D721Med (cell line): Measurements from ENCODE around the gene OPA3.

Experiments used
- DNase-seq: peaks from one replicate; pipeline ENCODE4 v3.0.0; 2011; ENCODE audit warnings: low spot score; ENCODE audit not compliant: insufficient read length
- FAIRE-seq: peaks from 2 replicates; lab custom pipeline; 2011; peaks lifted over from hg19 to GRCh38; lab: Jason Lieb, UNC
- CTCF ChIP-seq: IDR thresholded peaks from 2 replicates; pipeline ENCODE4 v1.5.1; 2012; ENCODE audit warnings: mild to moderate bottlenecking, control low read depth; ENCODE audit not compliant: insufficient read depth; ENCODE audit errors: missing control alignments

OPA3 gene

DNA sequence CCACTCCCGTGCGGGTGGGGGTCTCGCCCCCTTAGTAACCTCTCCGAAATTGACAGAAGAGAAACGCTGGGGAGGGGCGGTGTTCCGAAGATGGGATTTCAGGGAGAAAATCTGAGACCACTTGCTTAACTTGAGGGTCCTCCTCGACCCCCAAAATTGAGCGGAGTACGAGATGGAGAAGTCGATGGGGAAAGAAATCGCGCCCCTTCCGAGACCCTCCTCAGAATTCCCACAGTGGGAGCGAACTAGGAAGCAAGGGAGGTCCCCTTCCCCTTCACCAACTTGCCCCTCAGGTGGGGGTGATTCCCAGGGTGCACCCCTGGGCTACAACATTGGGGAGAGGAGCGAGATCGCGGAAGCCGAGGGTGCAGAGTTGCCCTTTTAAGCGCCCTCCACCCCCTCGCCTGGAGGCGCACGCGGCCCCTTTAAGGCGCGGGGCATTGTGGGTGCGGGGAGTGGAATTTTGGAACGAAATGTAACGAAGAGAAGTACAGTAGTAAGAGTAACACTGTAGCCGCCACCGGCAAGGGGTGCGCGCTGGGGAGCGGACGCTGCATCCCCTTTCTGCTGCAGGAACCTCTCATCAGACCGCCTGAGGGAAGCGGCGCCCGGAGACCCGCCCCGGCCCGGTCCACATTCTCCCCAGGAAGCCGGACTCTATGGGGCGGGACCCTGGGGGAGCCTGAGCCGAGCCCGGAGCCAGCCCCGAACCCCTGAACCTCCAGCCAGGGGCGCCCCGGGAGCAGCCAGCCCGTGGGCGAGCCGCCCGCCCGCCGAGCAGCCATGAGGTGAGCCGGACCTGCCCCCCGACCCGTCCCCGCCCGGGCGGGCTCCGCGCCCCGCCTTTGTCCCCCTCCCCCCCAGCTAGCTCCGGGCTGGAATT, 77.4 kb downstream of the OPA3 start, which contains the start of gene VASP:
Gene VASP (plus strand): TSS at position 491 of the 883 bp plus-strand sequence. CDS start 293 bp downstream, at position 784.
- FAIRE-seq = no peak
- peak; percentile 72 for DNase-seq

GRCh38 chr19:45506246-45506988, 78.2 kb downstream of the OPA3 start:
- FAIRE-seq (no peak), DNase-seq (peak; percentile 84)
- TF ChIP-seq CTCF = peak; percentile 51

More for the DNA sequence above, 77.4 kb downstream of the OPA3 start, which contains the start of gene VASP:
- TF ChIP-seq CTCF = no peak

- TF ChIP-seq CTCF = no peak
- no peak for DNase-seq
- FAIRE-seq = no peak
Measured at GRCh38 chr19:45505996-45506245, 78.7 kb downstream of the OPA3 start.

- FAIRE-seq (no peak), DNase-seq (no peak)
- no peak for TF ChIP-seq CTCF
Measured at GRCh38 chr19:45505151-45505995, 79.2 kb downstream of the OPA3 start.

GRCh38 chr19:45503909-45504308, 80.7 kb downstream of the OPA3 start:
- no peak for DNase-seq
- no peak for FAIRE-seq
- no peak for TF ChIP-seq CTCF

DNA sequence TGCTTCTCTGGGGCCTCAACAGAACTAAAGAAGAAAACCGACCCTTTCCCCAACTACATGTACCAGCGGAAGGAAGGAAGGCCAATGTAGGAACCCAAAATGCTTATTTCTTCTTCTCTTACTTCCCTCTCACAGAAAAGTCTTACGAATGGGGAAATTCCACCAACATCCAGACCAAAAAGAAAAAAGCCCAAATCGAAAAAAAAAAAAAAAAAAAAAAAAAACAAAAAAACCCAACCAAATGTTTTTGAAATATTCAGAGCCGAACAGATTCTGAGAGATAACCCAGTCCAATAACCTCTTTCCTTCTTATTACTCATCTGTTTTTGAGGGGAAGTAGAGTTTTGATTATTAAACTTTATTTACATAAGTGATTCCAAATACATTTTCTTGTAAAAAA, 82.5 kb downstream of the OPA3 start:
- FAIRE-seq = no peak
- no peak for TF ChIP-seq CTCF

More for the DNA sequence above, 82.5 kb downstream of the OPA3 start:
- no peak for DNase-seq
